GM13977 (cell line): ENCODE measurements around the gene SV2B.
A peak's percentile ranks its signal among the peaks of the same experiment; 100 is the strongest.

Experiments
- DNase-seq: peaks from one replicate; pipeline ENCODE4 v3.0.0; 2012; ENCODE audit warnings: low spot score
- CTCF ChIP-seq: IDR thresholded peaks from 2 replicates; pipeline ENCODE4 v1.5.1; 2012; ENCODE audit warnings: mild to moderate bottlenecking, control low read depth; ENCODE audit not compliant: insufficient read depth; ENCODE audit errors: extremely low read depth, missing control alignments
- in situ Hi-C: fragments of 300-500 bp; cut with MboI; formaldehyde crosslinking; loops from one replicate; pipeline ENCODE4 v1.12.0; 2022; ENCODE audit warnings: low sequenced_read_pairs, low pct_unique_long_range_greater_than_20kb, mixed read lengths, inconsistent platforms; ENCODE audit not compliant: unreplicated experiment

The SV2B gene

GRCh38 chr15:91099995-91100813, at the start of gene SV2B:
TSS of gene SV2B (plus strand) at chr15:91100257. CDS start at chr15:91226264, 126,007 bp downstream.
- DNase-seq: peak; percentile 71
- no peak for TF ChIP-seq CTCF
- in situ Hi-C loops: no loop called here

- no peak for DNase-seq
- no peak for TF ChIP-seq CTCF
- in situ Hi-C loops: no loop called here
These were observed 48.8 kb upstream of the SV2B start for GRCh38 chr15:91051248-91051647.

GRCh38 chr15:91054816-91055215, 45.2 kb upstream of the SV2B start:
- TF ChIP-seq CTCF: no peak
- in situ Hi-C loops: loop anchor here (5.0 kb wide), 1 partner anchor 167 kb away; no protein-coding TSS in a partner anchor
- no peak for DNase-seq

GRCh38 chr15:91055548-91056331, 44.3 kb upstream of the SV2B start:
- TF ChIP-seq CTCF: peak; percentile 88
- DNase-seq: peak; percentile 58
- in situ Hi-C loops: loop anchor here (5.0 kb wide), 1 partner anchor 167 kb away; no protein-coding TSS in a partner anchor

GRCh38 chr15:91061230-91061629, 38.8 kb upstream of the SV2B start:
- in situ Hi-C loops: no loop called here
- no peak for TF ChIP-seq CTCF
- DNase-seq: no peak

GRCh38 chr15:91061997-91062396, 38.1 kb upstream of the SV2B start:
- no peak for DNase-seq
- TF ChIP-seq CTCF: no peak
- in situ Hi-C loops: no loop called here
